ENCODE measurements around the gene THBD. TPM values are rescaled to one million over a fixed set of nuclear protein-coding genes. Genes with fewer than 3 reads are reported as not detected.

Gene THBD
- total and polyA plus RNA-seq, 2 donors (not counting 1 experiment from before 2014, with no cell fraction given) = 0.99 to 8.4 TPM

DNA sequence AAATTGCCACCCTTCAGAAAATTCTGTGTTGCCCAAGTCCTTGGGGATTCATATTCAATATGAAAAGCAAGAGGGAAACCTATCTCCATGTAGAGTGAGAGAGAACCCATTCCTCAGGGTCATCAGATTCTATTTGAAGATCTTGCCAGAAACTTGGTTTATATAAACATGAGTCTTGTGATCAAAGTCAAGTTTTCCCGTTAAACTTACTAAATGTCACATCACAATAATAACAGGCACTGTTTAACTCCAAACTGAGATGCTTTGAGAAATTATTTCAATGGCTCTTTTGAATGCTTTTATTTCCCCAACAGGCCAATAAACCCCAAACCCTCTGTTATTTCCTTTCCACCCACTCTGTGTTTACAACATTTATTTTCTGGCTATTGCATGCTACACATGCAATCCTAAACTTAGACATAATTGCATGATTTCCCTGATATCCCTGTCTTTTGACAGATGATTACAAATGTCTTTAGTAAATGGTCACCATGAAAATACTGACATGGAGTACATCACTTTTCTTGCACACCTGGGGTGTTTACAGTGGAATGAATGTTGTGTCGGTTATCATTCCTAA is 45.5 kb downstream of the THBD start:
- Histone ChIP-seq H4K20me1 (ENCODE audit: control insufficient read depth, extremely low read depth, insufficient read depth, low read length) (no peaks in the 10 kb centered on the region), H2AFZ (ENCODE audit: low read length) (no peak overlapping the region), H3K9me3 (ENCODE audit: control insufficient read depth, insufficient read depth, low read depth, low read length) (no peaks in the 10 kb centered on the region), H3K27ac (ENCODE audit: insufficient read depth, low read length) (no peak overlapping the region), H3K79me2 (ENCODE audit: control insufficient read depth, insufficient read depth, low read length) (no peaks in the 10 kb centered on the region), H3K4me3 (replicated peaks in 1 of 4; ENCODE audit: control extremely low read depth in 1 of 4, insufficient read depth in 1 of 4, low read depth in 3 of 4, low read length in 4 of 4) (no peak overlapping the region), H3K4me2 (ENCODE audit: extremely low read depth, insufficient read depth, low read length) (no peak overlapping the region), H3K36me3 (ENCODE audit: control insufficient read depth, insufficient read depth, low read length) (no peaks in the 10 kb centered on the region), H3K9ac (ENCODE audit: insufficient read depth, low read length) (no peak overlapping the region), H3K4me1 (ENCODE audit: control insufficient read depth, extremely low read depth, insufficient read depth, low read length) (no peaks in the 10 kb centered on the region), H3K27me3 (ENCODE audit: control insufficient read depth, insufficient read depth, low read length) (no peaks in the 10 kb centered on the region)
- no peak for DNase-seq (ENCODE audit: low read depth in 2 of 2)
- no peak for TF ChIP-seq EZH2 (IDR thresholded peaks at IDR 0.05; ENCODE audit: low read length, missing control alignments)
- no peak for TF ChIP-seq CTCF (conservative IDR thresholded peaks at IDR 0.05 in 1 of 2, IDR thresholded peaks at IDR 0.05 in 1 of 2; ENCODE audit: low read depth in 1 of 2, low read length in 2 of 2)

GRCh38 chr20:23003077-23003635 is 46.3 kb downstream of the THBD start:
- DNase-seq (ENCODE audit: low read depth in 2 of 2) = no peak
- no peaks in the 10 kb centered on the region for H3K79me2 ChIP-seq (ENCODE audit: control insufficient read depth, insufficient read depth, low read length)
- H3K4me3 ChIP-seq (replicated peaks in 1 of 4; ENCODE audit: control extremely low read depth in 1 of 4, insufficient read depth in 1 of 4, low read depth in 3 of 4, low read length in 4 of 4) = no peak overlapping the region
- no peaks in the 10 kb centered on the region for H3K27me3 ChIP-seq (ENCODE audit: control insufficient read depth, insufficient read depth, low read length)
- TF ChIP-seq CTCF (conservative IDR thresholded peaks at IDR 0.05 in 1 of 2, IDR thresholded peaks at IDR 0.05 in 1 of 2; ENCODE audit: low read depth in 1 of 2, low read length in 2 of 2) (no peak), EZH2 (IDR thresholded peaks at IDR 0.05; ENCODE audit: low read length, missing control alignments) (no peak)
- H3K9ac ChIP-seq (ENCODE audit: insufficient read depth, low read length) = no peak overlapping the region
- H3K36me3 ChIP-seq (ENCODE audit: control insufficient read depth, insufficient read depth, low read length) = no peaks in the 10 kb centered on the region
- H3K9me3 ChIP-seq (ENCODE audit: control insufficient read depth, insufficient read depth, low read depth, low read length) = no peaks in the 10 kb centered on the region
- H2AFZ ChIP-seq (ENCODE audit: low read length) = no peak overlapping the region
- H4K20me1 ChIP-seq (ENCODE audit: control insufficient read depth, extremely low read depth, insufficient read depth, low read length) = no peaks in the 10 kb centered on the region
- H3K27ac ChIP-seq (ENCODE audit: insufficient read depth, low read length) = no peak overlapping the region
- H3K4me1 ChIP-seq (ENCODE audit: control insufficient read depth, extremely low read depth, insufficient read depth, low read length) = no peaks in the 10 kb centered on the region
- no peak overlapping the region for H3K4me2 ChIP-seq (ENCODE audit: extremely low read depth, insufficient read depth, low read length)

GRCh38 chr20:23002276-23002675 is 47.2 kb downstream of the THBD start:
- Histone ChIP-seq H3K27ac (ENCODE audit: insufficient read depth, low read length) (no peak overlapping the region), H2AFZ (ENCODE audit: low read length) (no peak overlapping the region), H3K79me2 (ENCODE audit: control insufficient read depth, insufficient read depth, low read length) (no peaks in the 10 kb centered on the region), H3K9me3 (ENCODE audit: control insufficient read depth, insufficient read depth, low read depth, low read length) (no peaks in the 10 kb centered on the region), H3K27me3 (ENCODE audit: control insufficient read depth, insufficient read depth, low read length) (no peaks in the 10 kb centered on the region), H3K4me2 (ENCODE audit: extremely low read depth, insufficient read depth, low read length) (no peak overlapping the region), H3K4me1 (ENCODE audit: control insufficient read depth, extremely low read depth, insufficient read depth, low read length) (no peaks in the 10 kb centered on the region), H3K36me3 (ENCODE audit: control insufficient read depth, insufficient read depth, low read length) (no peaks in the 10 kb centered on the region), H3K9ac (ENCODE audit: insufficient read depth, low read length) (no peak overlapping the region), H3K4me3 (replicated peaks in 1 of 4; ENCODE audit: control extremely low read depth in 1 of 4, insufficient read depth in 1 of 4, low read depth in 3 of 4, low read length in 4 of 4) (no peak overlapping the region), H4K20me1 (ENCODE audit: control insufficient read depth, extremely low read depth, insufficient read depth, low read length) (no peaks in the 10 kb centered on the region)
- DNase-seq (ENCODE audit: low read depth in 2 of 2) = no peak
- TF ChIP-seq CTCF (conservative IDR thresholded peaks at IDR 0.05 in 1 of 2, IDR thresholded peaks at IDR 0.05 in 1 of 2; ENCODE audit: low read depth in 1 of 2, low read length in 2 of 2) (no peak), EZH2 (IDR thresholded peaks at IDR 0.05; ENCODE audit: low read length, missing control alignments) (no peak)
